Lower leg skin (tissue), 3 donors: ENCODE measurements around the gene DEF6.

Experiments used
- POLR2A ChIP-seq, 2 donors: fragments of 450-650 bp; IDR thresholded peaks; one replicate each; pipeline ENCODE4 v1.6.1; 2016 to 2017; ENCODE audit warnings: antibody characterized with exemption in 2 of 2, mild to moderate bottlenecking in 1 of 2, moderate library complexity in 1 of 2
- TF ChIP-seq, protein P1 (sequence below), 3 donors: fragments of 450-650 bp; IDR thresholded peaks; one replicate each; pipeline ENCODE4 v1.5.1; 2016; ENCODE audit warnings: antibody characterized with exemption in 3 of 3, mild to moderate bottlenecking in 3 of 3, moderate library complexity in 2 of 3

- no peak for TF ChIP-seq POLR2A (IDR thresholded peaks at IDR 0.05)
- TF ChIP-seq, protein P1, sequence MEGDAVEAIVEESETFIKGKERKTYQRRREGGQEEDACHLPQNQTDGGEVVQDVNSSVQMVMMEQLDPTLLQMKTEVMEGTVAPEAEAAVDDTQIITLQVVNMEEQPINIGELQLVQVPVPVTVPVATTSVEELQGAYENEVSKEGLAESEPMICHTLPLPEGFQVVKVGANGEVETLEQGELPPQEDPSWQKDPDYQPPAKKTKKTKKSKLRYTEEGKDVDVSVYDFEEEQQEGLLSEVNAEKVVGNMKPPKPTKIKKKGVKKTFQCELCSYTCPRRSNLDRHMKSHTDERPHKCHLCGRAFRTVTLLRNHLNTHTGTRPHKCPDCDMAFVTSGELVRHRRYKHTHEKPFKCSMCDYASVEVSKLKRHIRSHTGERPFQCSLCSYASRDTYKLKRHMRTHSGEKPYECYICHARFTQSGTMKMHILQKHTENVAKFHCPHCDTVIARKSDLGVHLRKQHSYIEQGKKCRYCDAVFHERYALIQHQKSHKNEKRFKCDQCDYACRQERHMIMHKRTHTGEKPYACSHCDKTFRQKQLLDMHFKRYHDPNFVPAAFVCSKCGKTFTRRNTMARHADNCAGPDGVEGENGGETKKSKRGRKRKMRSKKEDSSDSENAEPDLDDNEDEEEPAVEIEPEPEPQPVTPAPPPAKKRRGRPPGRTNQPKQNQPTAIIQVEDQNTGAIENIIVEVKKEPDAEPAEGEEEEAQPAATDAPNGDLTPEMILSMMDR (IDR thresholded peaks at IDR 0.05), result no peak
These were observed 23.6 kb upstream of the DEF6 start for GRCh38 chr6:35273822-35274559.
